Measurements from ENCODE around the gene PRKCZ.

PRKCZ gene

DNA sequence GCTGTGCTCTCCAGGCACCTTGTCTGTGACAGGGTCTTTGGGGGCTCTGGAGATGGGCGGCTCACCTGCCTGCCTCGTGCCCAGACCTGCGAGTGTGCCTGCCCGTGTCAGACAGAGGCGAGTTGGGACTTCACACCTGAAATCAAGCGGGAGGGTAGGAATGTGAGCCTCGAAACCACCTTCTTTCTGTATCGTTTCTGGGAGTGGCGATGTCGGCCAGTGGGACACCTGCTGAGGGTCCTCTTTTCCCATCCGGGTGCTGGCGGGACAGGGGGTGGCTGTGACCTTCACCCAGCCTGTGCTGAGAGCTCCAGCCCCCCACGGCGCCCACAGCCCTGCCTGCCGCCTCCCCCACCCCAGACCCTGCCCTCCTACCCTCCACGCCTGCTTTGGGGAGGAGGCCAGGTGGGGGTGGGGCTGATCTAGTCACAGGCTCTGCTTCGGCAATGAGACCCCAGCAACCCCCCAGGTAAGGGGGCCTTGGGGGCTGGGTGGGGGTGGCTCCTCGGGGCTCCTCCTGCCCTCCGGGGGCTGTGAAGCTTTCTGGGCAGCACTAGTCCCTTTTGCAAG is 160.0 kb downstream of the PRKCZ start:
- no peak overlapping the region for H2BK5ac ChIP-seq (ENCODE audit: low read length)
- no peaks in the 10 kb centered on the region for H3K36me3 ChIP-seq (ENCODE audit: control insufficient read depth, insufficient read depth, low read length)
- H3K56ac ChIP-seq (ENCODE audit: low read length) = no peak overlapping the region
- H3K18ac ChIP-seq (ENCODE audit: low read length) = no peak overlapping the region
- H3K4me3 ChIP-seq (ENCODE audit: low read length) = no peak overlapping the region
- H3K27me3 ChIP-seq (ENCODE audit: insufficient read depth, low read length, poor library complexity) = no peaks in the 10 kb centered on the region
- no peak overlapping the region for H2AK5ac ChIP-seq (ENCODE audit: low read length)
- H3K79me2 ChIP-seq (ENCODE audit: control insufficient read depth, insufficient read depth, low read length) = no peaks in the 10 kb centered on the region
- no peak overlapping the region for H3K4me2 ChIP-seq (ENCODE audit: low read length)
- no CpG with 5 or more reads among the region's 19 CpGs for WGBS (ENCODE audit: extremely low coverage, insufficient coverage, low lambda C conversion rate)
- H4K8ac ChIP-seq (ENCODE audit: low read depth, low read length) = no peak overlapping the region
- no peak overlapping the region for H2BK120ac ChIP-seq (ENCODE audit: low read depth, low read length)
- H3K23ac ChIP-seq (ENCODE audit: low read length) = no peak overlapping the region
- DNase-seq = no peak
- no peak overlapping the region for H3K4ac ChIP-seq (ENCODE audit: low read depth, low read length)
- no peak overlapping the region for H3K27ac ChIP-seq (ENCODE audit: low read depth, low read length)
- no peak overlapping the region for H2BK15ac ChIP-seq (replicated peaks; ENCODE audit: low read depth)
- no peak overlapping the region for H3K9ac ChIP-seq (ENCODE audit: low read length)
- H3K4me1 ChIP-seq (ENCODE audit: control insufficient read depth, low read depth, low read length) = peaks cover 9% of the 10 kb centered on the region
- no peak overlapping the region for H4K5ac ChIP-seq (ENCODE audit: low read length)
- H3K79me1 ChIP-seq (ENCODE audit: low read length) = no peaks in the 10 kb centered on the region

GRCh38 chr1:2210786-2211185 is 160.6 kb downstream of the PRKCZ start:
- no peak overlapping the region for H2BK15ac ChIP-seq (replicated peaks; ENCODE audit: low read depth)

DNA sequence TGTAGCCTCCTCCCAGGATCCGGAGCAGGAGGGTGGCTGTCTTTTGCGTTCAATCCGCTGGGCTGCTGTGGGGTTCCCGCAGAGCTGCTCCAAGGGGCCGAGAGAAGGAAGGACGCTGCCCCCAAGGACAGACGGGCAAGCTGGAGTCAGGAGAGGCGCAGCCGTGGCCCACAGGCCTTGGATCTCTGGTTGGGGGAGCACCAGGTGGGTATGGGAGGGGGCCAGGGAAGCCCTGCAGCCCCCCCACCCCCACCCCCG is 162.0 kb downstream of the PRKCZ start:
- Histone ChIP-seq H4K8ac (ENCODE audit: low read depth, low read length) (no peak overlapping the region), H4K5ac (ENCODE audit: low read length) (no peak overlapping the region), H3K27ac (ENCODE audit: low read depth, low read length) (peak overlapping the region; percentile 76), H3K27me3 (ENCODE audit: insufficient read depth, low read length, poor library complexity) (no peaks in the 10 kb centered on the region), H3K23ac (ENCODE audit: low read length) (no peak overlapping the region), H3K56ac (ENCODE audit: low read length) (peak overlapping the region; percentile 94), H3K36me3 (ENCODE audit: control insufficient read depth, insufficient read depth, low read length) (no peaks in the 10 kb centered on the region), H3K79me2 (ENCODE audit: control insufficient read depth, insufficient read depth, low read length) (no peaks in the 10 kb centered on the region), H3K4ac (ENCODE audit: low read depth, low read length) (peak overlapping the region; percentile 66), H2AK5ac (ENCODE audit: low read length) (no peak overlapping the region), H3K18ac (ENCODE audit: low read length) (peak overlapping the region; percentile 53), H2BK5ac (ENCODE audit: low read length) (no peak overlapping the region), H2BK15ac (replicated peaks; ENCODE audit: low read depth) (no peak overlapping the region), H3K79me1 (ENCODE audit: low read length) (no peaks in the 10 kb centered on the region), H2BK120ac (ENCODE audit: low read depth, low read length) (peak overlapping the region; percentile 75), H3K4me2 (ENCODE audit: low read length) (peak overlapping the region; percentile 16), H3K4me1 (ENCODE audit: control insufficient read depth, low read depth, low read length) (peaks cover 9% of the 10 kb centered on the region), H3K9ac (ENCODE audit: low read length) (peak overlapping the region; percentile 75), H3K4me3 (ENCODE audit: low read length) (no peak overlapping the region)
- no peak for DNase-seq
- no CpG with 5 or more reads among the region's 10 CpGs for WGBS (ENCODE audit: extremely low coverage, insufficient coverage, low lambda C conversion rate)

More at GRCh38 chr1:2210786-2211185, 160.6 kb downstream of the PRKCZ start:
- no peak overlapping the region for H3K4me3 ChIP-seq (ENCODE audit: low read length)
- no peak overlapping the region for H4K8ac ChIP-seq (ENCODE audit: low read depth, low read length)
- H3K9ac ChIP-seq (ENCODE audit: low read length) = no peak overlapping the region
- no peak overlapping the region for H3K18ac ChIP-seq (ENCODE audit: low read length)
- no peak overlapping the region for H3K4ac ChIP-seq (ENCODE audit: low read depth, low read length)
- H4K5ac ChIP-seq (ENCODE audit: low read length) = no peak overlapping the region
- no peak overlapping the region for H2BK120ac ChIP-seq (ENCODE audit: low read depth, low read length)
- H3K27ac ChIP-seq (ENCODE audit: low read depth, low read length) = no peak overlapping the region
- no peaks in the 10 kb centered on the region for H3K79me2 ChIP-seq (ENCODE audit: control insufficient read depth, insufficient read depth, low read length)
- no peak overlapping the region for H2AK5ac ChIP-seq (ENCODE audit: low read length)
- no peak overlapping the region for H2BK5ac ChIP-seq (ENCODE audit: low read length)
- H3K4me1 ChIP-seq (ENCODE audit: control insufficient read depth, low read depth, low read length) = peaks cover 9% of the 10 kb centered on the region
- no peak overlapping the region for H3K23ac ChIP-seq (ENCODE audit: low read length)
- H3K4me2 ChIP-seq (ENCODE audit: low read length) = no peak overlapping the region
- no peaks in the 10 kb centered on the region for H3K36me3 ChIP-seq (ENCODE audit: control insufficient read depth, insufficient read depth, low read length)
- no peaks in the 10 kb centered on the region for H3K27me3 ChIP-seq (ENCODE audit: insufficient read depth, low read length, poor library complexity)
- no CpG with 5 or more reads among the region's 13 CpGs for WGBS (ENCODE audit: extremely low coverage, insufficient coverage, low lambda C conversion rate)
- H3K79me1 ChIP-seq (ENCODE audit: low read length) = no peaks in the 10 kb centered on the region
- H3K56ac ChIP-seq (ENCODE audit: low read length) = no peak overlapping the region
- no peak for DNase-seq

- Histone ChIP-seq H3K4me3 (ENCODE audit: low read length) (peak overlapping the region; percentile 5), H3K36me3 (ENCODE audit: control insufficient read depth, insufficient read depth, low read length) (no peaks in the 10 kb centered on the region), H4K8ac (ENCODE audit: low read depth, low read length) (no peak overlapping the region), H4K5ac (ENCODE audit: low read length) (no peak overlapping the region), H3K79me1 (ENCODE audit: low read length) (no peaks in the 10 kb centered on the region), H2BK5ac (ENCODE audit: low read length) (peak overlapping the region; percentile 48), H3K23ac (ENCODE audit: low read length) (no peak overlapping the region), H2AK5ac (ENCODE audit: low read length) (no peak overlapping the region), H3K4me2 (ENCODE audit: low read length) (peak overlapping the region; percentile 55), H3K18ac (ENCODE audit: low read length) (peak overlapping the region; percentile 53), H3K4me1 (ENCODE audit: control insufficient read depth, low read depth, low read length) (peaks cover 9% of the 10 kb centered on the region), H2BK15ac (replicated peaks; ENCODE audit: low read depth) (no peak overlapping the region), H3K79me2 (ENCODE audit: control insufficient read depth, insufficient read depth, low read length) (no peaks in the 10 kb centered on the region), H3K27ac (ENCODE audit: low read depth, low read length) (peak overlapping the region; percentile 86), H3K9ac (ENCODE audit: low read length) (peak overlapping the region; percentile 61), H2BK120ac (ENCODE audit: low read depth, low read length) (peak overlapping the region; percentile 75), H3K27me3 (ENCODE audit: insufficient read depth, low read length, poor library complexity) (no peaks in the 10 kb centered on the region), H3K4ac (ENCODE audit: low read depth, low read length) (peak overlapping the region; percentile 87), H3K56ac (ENCODE audit: low read length) (peak overlapping the region; percentile 72)
- no CpG with 5 or more reads among the region's 49 CpGs for WGBS (ENCODE audit: extremely low coverage, insufficient coverage, low lambda C conversion rate)
- peak; percentile 99 for DNase-seq
These were observed 162.6 kb downstream of the PRKCZ start for GRCh38 chr1:2212532-2213491.

DNA sequence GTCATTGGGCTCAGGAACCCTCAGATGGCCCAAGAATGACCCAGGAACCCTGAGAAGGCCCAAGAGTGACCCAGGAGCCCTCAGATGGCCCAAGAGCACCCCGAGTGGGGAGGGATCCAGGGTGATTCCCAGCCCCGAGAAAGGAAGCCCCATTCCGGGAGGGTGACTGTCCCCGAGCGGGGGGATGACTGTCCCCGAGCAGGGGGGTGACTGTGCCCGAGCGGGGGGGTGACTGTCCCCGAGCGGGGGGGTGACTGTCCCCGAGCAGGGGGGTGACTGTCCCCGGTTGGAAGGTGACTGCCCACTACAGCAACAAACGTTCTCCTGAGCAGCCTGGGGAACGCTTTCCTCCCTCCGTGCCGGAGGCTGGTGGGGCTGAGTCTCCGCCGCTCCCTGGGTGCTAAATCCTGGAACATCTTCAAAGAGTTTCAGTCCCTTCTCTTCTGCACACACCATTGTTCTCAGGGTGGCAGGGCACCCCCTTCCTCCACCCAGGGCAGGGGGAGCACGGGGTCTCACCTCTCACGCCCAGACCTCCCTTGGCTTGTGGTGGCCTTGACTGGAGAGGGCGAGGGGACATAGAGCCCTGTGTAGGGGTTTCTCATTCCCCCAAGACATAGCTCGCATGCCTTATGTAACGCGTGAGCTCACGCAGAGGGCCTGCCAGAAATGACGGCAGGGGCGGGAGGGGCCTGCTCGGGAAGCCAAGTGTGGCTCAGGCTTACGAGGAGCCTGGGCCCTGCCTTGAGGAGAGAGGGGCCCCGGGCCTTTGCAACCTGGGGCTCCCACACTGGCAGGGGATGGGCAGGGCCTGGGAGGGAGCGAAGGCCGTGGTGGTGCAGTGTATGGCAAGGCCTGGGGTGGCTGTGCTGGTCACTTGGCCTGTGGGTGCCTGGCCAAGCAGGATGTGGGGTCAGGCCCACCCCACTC is 163.6 kb downstream of the PRKCZ start:
- Histone ChIP-seq H3K18ac (ENCODE audit: low read length) (peak overlapping the region; percentile 15), H2AK5ac (ENCODE audit: low read length) (peak overlapping the region; percentile 78), H3K27me3 (ENCODE audit: insufficient read depth, low read length, poor library complexity) (no peaks in the 10 kb centered on the region), H3K4me2 (ENCODE audit: low read length) (no peak overlapping the region), H2BK15ac (replicated peaks; ENCODE audit: low read depth) (no peak overlapping the region), H3K9ac (ENCODE audit: low read length) (peak overlapping the region; percentile 61), H3K56ac (ENCODE audit: low read length) (peak overlapping the region; percentile 82), H2BK120ac (ENCODE audit: low read depth, low read length) (no peak overlapping the region), H2BK5ac (ENCODE audit: low read length) (no peak overlapping the region), H4K5ac (ENCODE audit: low read length) (no peak overlapping the region), H3K27ac (ENCODE audit: low read depth, low read length) (peak overlapping the region; percentile 86), H3K4ac (ENCODE audit: low read depth, low read length) (peak overlapping the region; percentile 87), H3K79me2 (ENCODE audit: control insufficient read depth, insufficient read depth, low read length) (no peaks in the 10 kb centered on the region), H3K36me3 (ENCODE audit: control insufficient read depth, insufficient read depth, low read length) (no peaks in the 10 kb centered on the region), H3K4me1 (ENCODE audit: control insufficient read depth, low read depth, low read length) (peaks cover 9% of the 10 kb centered on the region), H3K79me1 (ENCODE audit: low read length) (no peaks in the 10 kb centered on the region), H3K4me3 (ENCODE audit: low read length) (no peak overlapping the region), H3K23ac (ENCODE audit: low read length) (no peak overlapping the region), H4K8ac (ENCODE audit: low read depth, low read length) (no peak overlapping the region)
- DNase-seq = peak; percentile 78
- WGBS (ENCODE audit: extremely low coverage, insufficient coverage, low lambda C conversion rate) = no CpG with 5 or more reads among the region's 32 CpGs
